HG03460 (cell line): ENCODE results near the gene RAG2.

ENCODE experiments used
- ATAC-seq: cut with Tn5 transposase; IDR thresholded peaks from one replicate; pipeline ENCODE4 v1.9.1; 2021; ENCODE audit not compliant: unreplicated experiment

The RAG2 gene

GRCh38 chr11:36598051-36598450 lies at the start of gene RAG2:
TSS of gene RAG2 (minus strand) at chr11:36598236. CDS start at chr11:36594168, 4,068 bp downstream.
- ATAC-seq, result no peak

- no peak for ATAC-seq
These were observed 40.5 kb upstream of the RAG2 start for GRCh38 chr11:36638556-36638955.

GRCh38 chr11:36635066-36635862 lies 37.2 kb upstream of the RAG2 start:
- no peak for ATAC-seq

GRCh38 chr11:36631774-36632173 lies 33.7 kb upstream of the RAG2 start:
- ATAC-seq, result no peak

GRCh38 chr11:36628765-36629244 lies 30.8 kb upstream of the RAG2 start:
- ATAC-seq, result no peak

- ATAC-seq, result no peak
These were observed 30.1 kb upstream of the RAG2 start for GRCh38 chr11:36628141-36628540.

GRCh38 chr11:36627471-36627870 lies 29.4 kb upstream of the RAG2 start:
- no peak for ATAC-seq

GRCh38 chr11:36627006-36627405 lies 29.0 kb upstream of the RAG2 start:
- ATAC-seq, result no peak

GRCh38 chr11:36623494-36623893 lies 25.5 kb upstream of the RAG2 start:
- no peak for ATAC-seq

- peak; percentile 59 for ATAC-seq
These were observed 24.5 kb upstream of the RAG2 start for GRCh38 chr11:36622431-36623136.

GRCh38 chr11:36620246-36620645 lies 22.2 kb upstream of the RAG2 start:
- no peak for ATAC-seq

- no peak for ATAC-seq
These were observed 21.5 kb upstream of the RAG2 start for GRCh38 chr11:36619502-36619901.

GRCh38 chr11:36618363-36619047 lies 20.5 kb upstream of the RAG2 start:
- no peak for ATAC-seq

GRCh38 chr11:36617543-36618362 lies 19.7 kb upstream of the RAG2 start:
- ATAC-seq, result no peak

GRCh38 chr11:36615826-36616225 lies 17.8 kb upstream of the RAG2 start:
- no peak for ATAC-seq

- no peak for ATAC-seq
These were observed 11.3 kb upstream of the RAG2 start for GRCh38 chr11:36609383-36609782.

GRCh38 chr11:36608491-36609199 lies 10.6 kb upstream of the RAG2 start:
- no peak for ATAC-seq

- no peak for ATAC-seq
These were observed 7.5 kb upstream of the RAG2 start for GRCh38 chr11:36605221-36606216.

GRCh38 chr11:36602135-36602534 lies 4.1 kb upstream of the RAG2 start:
- no peak for ATAC-seq
